H1 (cell line): ENCODE data around the gene SPOCK3. TPM values are rescaled to one million over a fixed set of nuclear protein-coding genes. Genes with fewer than 3 reads are reported as not detected.

Experiments
- CTCF ChIA-PET: fragments of 300-600 bp; sonication (Branson Sonifier 250); formaldehyde crosslinking; loops from one replicate; lab custom pipeline; 2021; ENCODE audit not compliant: partially characterized antibody; lab: Charles Lee
- POLR2A ChIA-PET: fragments of 300-600 bp; sonication (Branson Sonifier 250); formaldehyde crosslinking; loops from one replicate; lab custom pipeline; 2021; ENCODE audit warnings: inconsistent platforms; ENCODE audit not compliant: partially characterized antibody; lab: Charles Lee
- DNase-seq, 2 experiments: peaks; one replicate each; pipeline versions ENCODE4 v3.0.0 to v3.0.0-alpha.2; 2010 to 2022; ENCODE audit warnings: low spot score in 2 of 2, low read depth in 1 of 2, mixed read lengths in 1 of 2
- FAIRE-seq: peaks from 2 replicates; lab custom pipeline; 2011; peaks lifted over from hg19 to GRCh38; lab: Jason Lieb, UNC
- H2AFZ ChIP-seq: 2 replicates; pipeline ENCODE4 v1.8.1; 2012; ENCODE audit warnings: low read length, inconsistent platforms
- H2AK5ac ChIP-seq: 2 replicates; pipeline ENCODE4 v1.6.1; 2013; ENCODE audit warnings: low read depth, low read length
- H2BK120ac ChIP-seq: replicated peaks from 2 replicates; pipeline ENCODE3; 2013; ENCODE audit warnings: low read depth, low read length, inconsistent platforms
- H2BK12ac ChIP-seq: 2 replicates; pipeline ENCODE4 v1.6.1; 2013; ENCODE audit warnings: low read depth, low read length
- H2BK15ac ChIP-seq: 2 replicates; pipeline ENCODE4 v1.6.1; 2013; ENCODE audit warnings: low read length
- H2BK20ac ChIP-seq: 2 replicates; pipeline ENCODE4 v1.6.1; 2013; ENCODE audit warnings: low read length
- H2BK5ac ChIP-seq: 2 replicates; pipeline ENCODE4 v1.6.1; 2013; ENCODE audit warnings: low read depth, low read length
- H3K14ac ChIP-seq: 2 replicates; pipeline ENCODE4 v1.6.1; 2013; ENCODE audit warnings: inconsistent platforms; ENCODE audit not compliant: insufficient read length
- H3K18ac ChIP-seq: 2 replicates; pipeline ENCODE4 v1.6.1; 2013; ENCODE audit warnings: low read length; ENCODE audit errors: extremely low read depth
- H3K23ac ChIP-seq: 2 replicates; pipeline ENCODE4 v1.6.1; 2013; ENCODE audit warnings: inconsistent platforms; ENCODE audit not compliant: insufficient read length
- H3K23me2 ChIP-seq: 2 replicates; pipeline ENCODE4 v1.6.1; 2013; ENCODE audit warnings: low read depth, low read length
- H3K27ac ChIP-seq: 2 replicates; pipeline ENCODE4 v1.6.1; 2011; ENCODE audit warnings: low read depth, low read length, inconsistent platforms
- H3K27me3 ChIP-seq, 4 experiments: replicated peaks in 1 of 4; 1 replicate in 1 of 4; 2 replicates in 3 of 4; pipeline versions ENCODE4 v1.6.1 to v1.8.1; 2011 to 2013; ENCODE audit warnings: low read length in 3 of 4, mild to moderate bottlenecking in 3 of 4, inconsistent platforms in 2 of 4, mixed read lengths in 2 of 4, moderate library complexity in 1 of 4; ENCODE audit not compliant: control insufficient read depth in 3 of 4, insufficient read depth in 3 of 4; ENCODE audit errors: extremely low read depth in 1 of 4
- H3K36me3 ChIP-seq, 4 experiments: 2 replicates each; pipeline versions ENCODE4 v1.6.1 to v1.8.1; 2011 to 2013; ENCODE audit warnings: mild to moderate bottlenecking in 4 of 4, low read length in 3 of 4, moderate library complexity in 2 of 4, control low read depth in 1 of 4, inconsistent platforms in 1 of 4; ENCODE audit not compliant: insufficient read depth in 4 of 4, control insufficient read depth in 2 of 4
- H3K4ac ChIP-seq: replicated peaks from 2 replicates; pipeline ENCODE3; 2013; ENCODE audit warnings: low read length, low read depth, mixed read lengths, inconsistent platforms; ENCODE audit not compliant: insufficient read length
- H3K4me1 ChIP-seq, 4 experiments: replicated peaks in 1 of 4; 1 replicate in 1 of 4; 2 replicates in 3 of 4; pipeline versions ENCODE4 v1.6.1 to v1.8.1; 2011 to 2013; ENCODE audit warnings: low read length in 3 of 4, inconsistent platforms in 2 of 4, mixed read lengths in 1 of 4; ENCODE audit not compliant: insufficient read depth in 4 of 4, control insufficient read depth in 3 of 4
- H3K4me2 ChIP-seq, 2 experiments: 2 replicates each; pipeline versions ENCODE4 v1.6.1 to v1.8.1; 2011 to 2013; ENCODE audit warnings: low read depth in 2 of 2, low read length in 2 of 2, control low read depth in 1 of 2, inconsistent platforms in 1 of 2, mild to moderate bottlenecking in 1 of 2; ENCODE audit not compliant: insufficient read depth in 1 of 2
- H3K4me3 ChIP-seq, 4 experiments: fragments of 200-600, 300-600 bp in 1 of 4; sonication (generic), shearing (Covaris generic), sonication (Bioruptor Twin) in 1 of 4; 2 replicates each; pipeline versions ENCODE4 v1.5.1 to v1.8.1; 2011 to 2016; ENCODE audit warnings: low read length in 4 of 4, low read depth in 3 of 4, control low read depth in 2 of 4, inconsistent platforms in 2 of 4, mild to moderate bottlenecking in 2 of 4, mixed read lengths in 1 of 4, moderate library complexity in 1 of 4; ENCODE audit not compliant: insufficient read depth in 2 of 4; ENCODE audit errors: extremely low read depth in 1 of 4
- H3K56ac ChIP-seq: replicated peaks from 2 replicates; pipeline ENCODE3; 2013; ENCODE audit warnings: low read depth, mild to moderate bottlenecking, mixed read lengths, low read length, inconsistent platforms; ENCODE audit not compliant: insufficient read length
- H3K79me1 ChIP-seq: 2 replicates; pipeline ENCODE4 v1.6.1; 2013; ENCODE audit warnings: low read depth, low read length, control low read depth
- H3K79me2 ChIP-seq, 2 experiments: 2 replicates each; pipeline versions ENCODE4 v1.6.1 to v1.8.1; 2012 to 2013; ENCODE audit warnings: low read length in 2 of 2, mild to moderate bottlenecking in 2 of 2, inconsistent platforms in 1 of 2; ENCODE audit not compliant: insufficient read depth in 2 of 2, control insufficient read depth in 1 of 2
- H3K9ac ChIP-seq, 4 experiments: replicated peaks in 1 of 4; 1 replicate in 1 of 4; 2 replicates in 3 of 4; pipeline versions ENCODE4 v1.6.1 to v1.8.1; 2011 to 2013; ENCODE audit warnings: low read depth in 3 of 4, low read length in 3 of 4, control low read depth in 2 of 4, mild to moderate bottlenecking in 2 of 4, moderate library complexity in 2 of 4, inconsistent platforms in 1 of 4; ENCODE audit errors: extremely low read depth in 1 of 4
- H3K9me3 ChIP-seq, 2 experiments: 2 replicates each; pipeline versions ENCODE4 v1.6.1 to v1.8.1; 2012 to 2013; ENCODE audit warnings: mild to moderate bottlenecking in 2 of 2, moderate library complexity in 2 of 2, control low read depth in 1 of 2, inconsistent platforms in 1 of 2, low read depth in 1 of 2, low read length in 1 of 2, mixed read lengths in 1 of 2; ENCODE audit not compliant: insufficient read depth in 2 of 2
- H4K20me1 ChIP-seq, 2 experiments: replicated peaks in 1 of 2; 2 replicates each; pipeline versions ENCODE3 to v1.8.1; 2011 to 2013; ENCODE audit warnings: inconsistent platforms in 2 of 2, low read length in 2 of 2, mild to moderate bottlenecking in 1 of 2; ENCODE audit not compliant: insufficient read depth in 2 of 2, control insufficient read depth in 1 of 2
- H4K5ac ChIP-seq: 2 replicates; pipeline ENCODE4 v1.6.1; 2013; ENCODE audit warnings: low read length, low read depth, mixed read lengths, inconsistent platforms; ENCODE audit not compliant: insufficient read length
- H4K8ac ChIP-seq: 2 replicates; pipeline ENCODE4 v1.8.0; 2013; ENCODE audit warnings: mild to moderate bottlenecking, moderate library complexity, low read length, inconsistent platforms; ENCODE audit not compliant: insufficient read depth; ENCODE audit errors: extremely low read depth
- H4K91ac ChIP-seq: replicated peaks from 2 replicates; pipeline ENCODE3; 2013; ENCODE audit warnings: low read length, mixed read lengths, inconsistent platforms; ENCODE audit not compliant: insufficient read length
- ATF2 ChIP-seq: IDR thresholded peaks from 2 replicates; pipeline ENCODE4 v1.6.1; 2012; ENCODE audit warnings: low read length, inconsistent platforms
- CBX8 ChIP-seq: fragments of 300-800, 300-1000 bp; sonication (generic); IDR thresholded peaks from 2 replicates; pipeline ENCODE4 v1.7.1; 2016; ENCODE audit warnings: low read depth, low read length, borderline replicate concordance
- EP300 ChIP-seq, 2 experiments: IDR thresholded peaks; 1 replicate in 1 of 2; 2 replicates in 1 of 2; pipeline ENCODE4 v1.6.1; 2011 to 2012; ENCODE audit warnings: low read depth in 2 of 2, low read length in 2 of 2, mild to moderate bottlenecking in 2 of 2, borderline replicate concordance in 1 of 2, inconsistent platforms in 1 of 2, moderate library complexity in 1 of 2
- HDAC6 ChIP-seq: IDR thresholded peaks from one replicate; pipeline ENCODE4 v1.7.1; 2012; ENCODE audit warnings: low read depth, mild to moderate bottlenecking, inconsistent platforms, low read length, moderate library complexity
- KDM5A ChIP-seq: fragments of 200-600 bp; IDR thresholded peaks from 2 replicates; pipeline ENCODE4 v1.7.1; 2012; ENCODE audit warnings: mild to moderate bottlenecking, low read length, inconsistent platforms, mixed read lengths
- MAX ChIP-seq: IDR thresholded peaks from 2 replicates; pipeline ENCODE4 v1.6.1; 2012; ENCODE audit warnings: inconsistent platforms
- SAP30 ChIP-seq: fragments of 300-600 bp; sonication (generic); IDR thresholded peaks from 2 replicates; pipeline ENCODE4 v1.7.1; 2012; ENCODE audit warnings: low read length, moderate library complexity, mild to moderate bottlenecking, inconsistent platforms; ENCODE audit not compliant: insufficient read depth, insufficient replicate concordance
- SIN3A ChIP-seq, 2 experiments: IDR thresholded peaks in 1 of 2; conservative IDR thresholded peaks in 1 of 2; 2 replicates each; pipeline ENCODE4 v1.6.1; 2011 to 2012; ENCODE audit warnings: low read length in 2 of 2, improper control_type of control experiment in 1 of 2, low read depth in 1 of 2, mild to moderate bottlenecking in 1 of 2
- SP1 ChIP-seq: IDR thresholded peaks from 2 replicates; pipeline ENCODE4 v1.6.1; 2011; ENCODE audit warnings: low read depth, low read length
- SUZ12 ChIP-seq: fragments of 200-600 bp; sonication (generic); IDR thresholded peaks from 2 replicates; pipeline ENCODE4 v1.6.1; 2012; ENCODE audit warnings: mild to moderate bottlenecking, inconsistent platforms, low read length, moderate library complexity, mixed read lengths
- polyA plus RNA-seq, 7 experiments: library from polyadenylated mRNA; depleted of rRNA in 3 of 7; stranded (reverse) in 5 of 7; unstranded in 2 of 7; fragments of >200 nt in 5 of 7; fragments of 200-250 nt in 2 of 7; gene quantifications; 1 replicate in 5 of 7; 2 replicates in 1 of 7; 4 replicates in 1 of 7; pipeline versions ENCODE4 v1.2.1 to v1.2.3, GENCODE V29; 2011 to 2013; ENCODE audit warnings: missing spikeins in 2 of 7, mixed read lengths in 2 of 7
- total RNA-seq: library from RNA; stranded (reverse); fragmentation: NEBNext Ultra II Directional; extraction: Animal tissue kit (Norgen Biotek cat#: 25700); gene quantifications from 2 replicates; pipeline ENCODE4 v1.2.1, GENCODE V29; 2021

Gene SPOCK3
- total and polyA plus RNA-seq, 2 of the 8 experiments (the other 6 are each of a cell fraction or from before 2014, with no cell fraction given) = 0.14 to 0.60 TPM

- no peaks in the 10 kb centered on the region for H3K36me3 ChIP-seq
- H2AFZ ChIP-seq = no peak overlapping the region
- H3K27ac ChIP-seq = no peak overlapping the region
- no peak overlapping the region for H3K18ac ChIP-seq
- no peak overlapping the region for H4K5ac ChIP-seq
- H3K9ac ChIP-seq = no peak overlapping the region
- H3K4me3 ChIP-seq = no peak overlapping the region
- no peaks in the 10 kb centered on the region for H3K79me2 ChIP-seq
- no peaks in the 10 kb centered on the region for H4K20me1 ChIP-seq
- H2AK5ac ChIP-seq = no peak overlapping the region
- H2BK15ac ChIP-seq = no peak overlapping the region
- CTCF ChIA-PET = interaction anchor here (1.1 kb wide), 1 partner anchor 13 kb away, joined by 4 read pairs; no protein-coding TSS in a partner anchor
- no peak overlapping the region for H3K56ac ChIP-seq
- H3K14ac ChIP-seq = no peak overlapping the region
- no peak overlapping the region for H3K4me2 ChIP-seq
- DNase-seq = no peak
- no peak overlapping the region for H2BK120ac ChIP-seq
- no peak overlapping the region for H2BK20ac ChIP-seq
- TF ChIP-seq CBX8 (no peak), SAP30 (no peak), SP1 (no peak), KDM5A (no peak), SUZ12 (no peak), MAX (no peak), SIN3A (conservative IDR thresholded peaks at IDR 0.05 in 1 of 2, IDR thresholded peaks at IDR 0.05 in 1 of 2; ENCODE audit: low read depth in 1 of 2, low read length in 2 of 2) (no peak), HDAC6 (no peak), EP300 (IDR thresholded peaks at IDR 0.05; ENCODE audit: borderline replicate concordance in 1 of 2, low read depth in 2 of 2, low read length in 2 of 2) (no peak), ATF2 (no peak)
- TF ChIP-seq, all 59 proteins: peak for 0
- H4K8ac ChIP-seq = no peak overlapping the region
- no peaks in the 10 kb centered on the region for H3K79me1 ChIP-seq
- no peaks in the 10 kb centered on the region for H3K4me1 ChIP-seq
- POLR2A ChIA-PET = no interaction called here
- no peak for FAIRE-seq
- H3K9me3 ChIP-seq = no peaks in the 10 kb centered on the region
- no peaks in the 10 kb centered on the region for H3K27me3 ChIP-seq
- no peak overlapping the region for H4K91ac ChIP-seq
- no peak overlapping the region for H3K4ac ChIP-seq
- H3K23me2 ChIP-seq = no peaks in the 10 kb centered on the region
- H3K23ac ChIP-seq = no peak overlapping the region
- no peak overlapping the region for H2BK5ac ChIP-seq
- no peak overlapping the region for H2BK12ac ChIP-seq
Observed at GRCh38 chr4:167088115-167088514, 146.2 kb downstream of the SPOCK3 start.
